MV-4-11 (cell line): Measurements from ENCODE around the gene TMEM14B.
"Not testable (repeated sequence)": the region's sequence is repeated elsewhere in the genome, so short reads cannot be mapped to it uniquely, and the experiment has no call there.

Source experiments
- DNase-seq: peaks from one replicate; lab custom pipeline; 2025; lab: John Stamatoyannopoulos, UW

The TMEM14B gene

DNA sequence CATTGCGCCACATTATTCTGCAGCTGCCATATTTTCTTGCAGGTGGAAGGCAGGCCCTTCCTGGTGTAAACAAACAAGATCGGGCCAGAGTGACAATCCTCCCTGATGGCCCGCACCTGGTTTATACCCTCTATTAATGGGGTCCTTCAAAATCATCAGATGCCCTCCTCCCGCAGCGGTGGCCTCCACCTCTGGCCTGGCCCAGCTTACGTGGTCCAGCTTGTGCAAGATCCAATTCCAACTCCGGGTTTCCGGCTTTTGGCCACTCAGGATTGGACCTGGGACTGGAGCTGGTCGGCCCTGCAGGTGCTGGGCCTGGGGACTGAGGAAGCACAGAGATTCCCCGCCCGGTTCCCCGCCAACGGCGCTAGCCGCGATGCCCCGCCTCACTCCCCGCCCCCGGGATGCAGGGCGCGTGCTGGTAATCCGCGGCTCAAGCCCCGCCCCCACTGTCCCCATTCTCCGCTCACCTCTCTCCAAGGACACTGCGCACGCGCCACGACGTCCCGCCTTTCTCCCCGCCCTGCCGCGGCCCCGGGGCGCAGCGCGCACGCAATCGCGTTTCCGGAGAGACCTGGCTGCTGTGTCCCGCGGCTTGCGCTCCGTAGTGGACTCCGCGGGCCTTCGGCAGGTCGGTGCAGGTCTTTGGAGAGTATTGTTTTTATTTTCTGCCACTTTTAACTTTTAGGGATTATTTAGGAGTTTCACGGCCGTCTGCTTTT lies at the start of gene TMEM14B:
Gene TMEM14B, plus strand, starts transcription at position 555 of the 722 bp plus-strand sequence. CDS start 1,441 bp downstream, outside the sequence.
- peak; percentile 95 for DNase-seq

GRCh38 chr6:10713962-10714361 lies 33.6 kb upstream of the TMEM14B start:
- no peak for DNase-seq

DNA sequence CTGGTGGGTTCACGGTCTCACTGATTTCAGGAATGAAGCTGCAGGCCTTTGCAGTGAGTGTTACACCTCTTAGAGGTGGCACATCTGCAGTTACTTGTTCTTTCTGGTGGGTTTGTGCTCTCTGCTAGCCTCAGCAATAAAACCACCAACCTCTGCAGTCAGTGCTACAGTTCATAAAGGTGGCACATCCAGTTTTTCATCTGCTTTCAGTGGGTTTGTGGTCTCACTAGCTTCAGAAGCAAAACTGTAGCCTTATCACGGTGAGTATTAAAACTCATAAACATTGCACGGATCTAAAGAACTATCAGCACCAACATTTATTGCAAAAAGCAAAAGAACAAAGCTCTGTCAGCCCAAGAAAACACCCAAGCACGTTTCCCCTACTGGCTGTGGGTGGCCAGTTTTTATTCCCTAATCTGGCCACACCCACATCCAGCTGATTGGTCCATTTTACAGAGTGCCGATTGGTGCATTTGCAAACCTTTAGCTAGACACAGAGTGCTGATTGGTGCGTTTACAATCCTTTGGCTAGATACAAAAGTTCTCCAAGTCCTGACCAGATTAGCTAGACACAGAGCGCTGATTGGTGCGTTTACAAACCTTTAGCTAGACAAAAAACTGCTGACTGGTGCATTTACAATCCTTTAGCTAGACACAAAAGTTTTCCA lies 28.2 kb upstream of the TMEM14B start:
- peak; percentile 30 for DNase-seq

DNA sequence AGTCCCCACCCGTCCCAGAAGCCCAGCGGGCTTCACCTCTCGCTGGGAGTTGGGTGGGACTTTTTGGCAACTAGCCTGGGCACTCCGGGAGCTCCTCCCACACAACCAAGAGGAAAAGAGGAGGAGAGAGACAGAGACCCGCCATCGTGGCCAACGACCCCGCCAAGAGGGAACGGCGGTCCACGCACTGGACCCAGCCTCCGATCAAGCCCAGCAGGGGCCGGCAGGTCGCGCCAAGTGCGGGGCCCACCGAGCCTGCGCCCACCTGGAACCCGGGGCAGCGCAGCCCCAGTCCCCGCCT lies 27.7 kb upstream of the TMEM14B start:
- DNase-seq = no peak

- DNase-seq = peak; percentile 12
Measured at GRCh38 chr6:10720265-10720959, 27.2 kb upstream of the TMEM14B start.

- not testable (repeated sequence) for DNase-seq
Measured at GRCh38 chr6:10720960-10721849, 26.4 kb upstream of the TMEM14B start.

GRCh38 chr6:10721850-10722569 lies 25.6 kb upstream of the TMEM14B start:
- no peak for DNase-seq

GRCh38 chr6:10722570-10722819 lies 25.1 kb upstream of the TMEM14B start:
- no peak for DNase-seq

- peak; percentile 92 for DNase-seq
Measured at GRCh38 chr6:10722820-10723566, 24.6 kb upstream of the TMEM14B start, which contains the start of gene TMEM14C. TSS of gene TMEM14C (plus strand) at chr6:10723070. CDS start at chr6:10724614, 1,544 bp downstream.

GRCh38 chr6:10723567-10723881 lies 24.1 kb upstream of the TMEM14B start:
- DNase-seq = no peak

- no peak for DNase-seq
Measured at GRCh38 chr6:10725044-10725443, 22.6 kb upstream of the TMEM14B start.

DNA sequence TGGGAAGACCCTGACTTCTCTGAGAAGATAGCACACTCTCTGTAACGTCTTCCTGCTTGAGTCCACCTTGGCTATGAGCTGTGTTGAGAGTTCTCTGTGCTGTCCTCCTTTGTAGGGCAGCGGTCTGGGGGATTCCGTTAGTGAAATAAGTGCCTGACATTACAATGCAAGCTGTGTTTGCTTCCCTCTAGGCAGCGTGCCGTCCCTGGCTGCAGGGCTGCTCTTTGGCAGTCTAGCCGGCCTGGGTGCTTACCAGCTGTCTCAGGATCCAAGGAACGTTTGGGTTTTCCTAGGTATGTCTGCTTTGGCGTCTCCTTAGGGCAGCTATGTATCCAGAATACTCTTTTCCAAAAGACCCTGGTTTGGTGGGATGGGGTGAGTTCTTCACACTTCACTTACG lies 21.9 kb upstream of the TMEM14B start:
- DNase-seq = no peak

GRCh38 chr6:10730254-10730653 lies 17.4 kb upstream of the TMEM14B start:
- peak; percentile 78 for DNase-seq

GRCh38 chr6:10733151-10733715 lies 14.4 kb upstream of the TMEM14B start:
- DNase-seq = no peak

- no peak for DNase-seq
Measured at GRCh38 chr6:10733863-10734262, 13.7 kb upstream of the TMEM14B start.

DNA sequence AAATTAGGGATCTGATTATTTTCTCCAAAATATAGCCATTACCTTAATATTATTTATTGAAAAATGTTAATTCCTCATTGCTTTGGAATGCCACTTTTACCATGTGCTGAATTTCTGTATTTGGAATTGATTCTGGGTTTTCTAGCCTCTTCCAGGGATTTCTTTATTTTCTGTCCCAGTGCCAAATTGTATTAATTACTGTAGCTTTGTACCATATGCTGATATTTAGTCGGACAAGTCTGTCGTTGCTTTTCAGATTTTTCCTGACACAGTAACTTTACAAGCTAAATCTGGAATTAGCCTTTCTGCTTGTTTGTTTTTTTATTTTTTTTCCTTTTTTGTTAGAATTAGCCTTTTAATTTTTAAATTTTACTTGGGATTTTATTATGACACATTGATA lies 10.9 kb upstream of the TMEM14B start:
- DNase-seq = no peak

GRCh38 chr6:10740061-10740460 lies 7.5 kb upstream of the TMEM14B start:
- no peak for DNase-seq

DNA sequence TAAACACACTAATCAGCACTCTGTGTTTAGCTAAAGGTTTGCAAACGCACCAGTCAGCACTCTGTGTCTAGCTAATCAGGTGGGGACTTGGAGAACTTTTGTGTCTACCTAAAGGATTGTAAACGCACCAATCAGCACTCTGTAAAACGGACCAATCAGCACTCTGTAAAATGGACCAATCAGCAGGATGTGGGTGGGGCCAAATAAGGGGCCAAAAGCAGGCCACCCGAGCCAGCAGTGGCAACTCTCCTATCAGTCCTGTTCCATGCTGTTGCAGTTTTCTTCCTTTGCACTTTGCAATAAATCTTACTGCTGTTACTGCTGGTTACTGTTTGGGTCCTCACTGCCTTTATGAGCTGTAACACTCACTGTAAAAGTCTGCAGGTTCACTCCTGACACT lies 6.0 kb upstream of the TMEM14B start:
- DNase-seq = not testable (repeated sequence)

GRCh38 chr6:10742251-10742650 lies 5.4 kb upstream of the TMEM14B start:
- DNase-seq = no peak

DNA sequence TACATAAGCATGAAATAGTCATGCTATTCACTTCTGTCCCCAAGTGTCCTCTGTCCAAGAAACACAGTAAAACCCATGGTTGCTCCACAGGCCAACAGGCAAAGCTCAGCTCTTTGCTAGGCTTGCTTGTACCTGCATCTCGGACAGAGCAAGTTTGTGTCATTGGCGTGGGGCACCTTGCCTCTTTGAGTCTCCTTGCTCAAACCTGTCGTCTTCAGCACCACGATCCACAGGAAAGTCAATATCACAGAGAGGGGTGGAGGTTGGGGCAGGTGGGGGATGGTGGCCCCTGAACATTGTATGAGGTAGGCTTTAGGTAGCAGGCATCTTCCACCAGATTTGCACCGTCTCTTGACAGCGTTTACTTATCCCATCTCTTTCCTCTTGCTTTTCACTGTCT lies 4.1 kb upstream of the TMEM14B start:
- no peak for DNase-seq

- no peak for DNase-seq
Measured at GRCh38 chr6:10745116-10745515, 2.5 kb upstream of the TMEM14B start.
